ENCODE measurements around the gene DNAH3.

GRCh38 chr16:21125191-21125590 lies 25.5 kb downstream of the DNAH3 start:
- TF ChIP-seq CTCF (IDR thresholded peaks at IDR 0.05; ENCODE audit: low read length) (no peak), EZH2 (IDR thresholded peaks at IDR 0.05; ENCODE audit: borderline replicate concordance, low read length) (no peak)

All from OCI-LY1 (cell line).